NCI-H187 (cell line): ENCODE data around the gene CHD5.

ENCODE experiments used
- DNase-seq, 2 experiments: peaks; one replicate each; lab custom pipeline; 2025; lab: John Stamatoyannopoulos, UW

Gene CHD5

DNA sequence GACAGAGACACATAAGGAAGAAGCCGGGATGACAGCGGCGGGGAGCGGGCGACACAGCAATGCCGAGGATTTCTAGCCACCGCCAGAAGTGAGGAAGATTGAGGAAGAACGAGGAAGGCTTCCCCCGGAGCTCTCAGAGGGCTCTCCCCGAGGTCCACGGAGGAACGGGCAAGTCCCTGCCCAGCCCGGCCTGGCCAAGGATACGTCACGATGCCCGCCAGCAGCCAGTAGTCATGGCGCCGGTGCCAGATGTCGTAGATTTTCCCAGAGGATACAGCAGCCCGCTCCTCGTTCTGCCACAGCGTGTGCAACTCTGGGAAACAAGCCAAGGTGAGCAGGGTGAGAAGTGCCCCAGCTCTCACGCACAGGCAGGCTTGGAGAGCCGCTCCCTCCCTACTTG, 68.5 kb downstream of the CHD5 start:
- DNase-seq = peak; percentile 21 to 77

DNA sequence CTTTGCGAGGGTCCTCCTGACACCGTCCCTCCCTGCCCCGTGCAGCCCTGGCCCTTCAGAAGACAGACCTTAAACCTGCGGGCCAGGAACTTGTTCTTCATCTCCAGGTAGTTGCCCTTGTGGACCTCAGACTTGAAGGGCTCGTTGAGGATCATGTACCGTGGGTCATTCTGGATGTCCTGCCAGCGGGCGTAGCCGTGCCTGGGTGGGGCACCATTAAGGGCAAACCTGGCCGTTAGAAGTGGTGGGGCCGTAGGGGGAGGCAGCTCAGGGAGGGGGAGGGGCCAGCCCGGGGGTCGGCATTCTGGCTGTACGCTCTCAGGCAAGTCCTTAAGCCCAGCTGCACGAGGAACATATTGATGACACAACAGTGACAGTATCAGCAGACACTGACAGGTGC, 69.8 kb downstream of the CHD5 start:
- DNase-seq = no peak

DNA sequence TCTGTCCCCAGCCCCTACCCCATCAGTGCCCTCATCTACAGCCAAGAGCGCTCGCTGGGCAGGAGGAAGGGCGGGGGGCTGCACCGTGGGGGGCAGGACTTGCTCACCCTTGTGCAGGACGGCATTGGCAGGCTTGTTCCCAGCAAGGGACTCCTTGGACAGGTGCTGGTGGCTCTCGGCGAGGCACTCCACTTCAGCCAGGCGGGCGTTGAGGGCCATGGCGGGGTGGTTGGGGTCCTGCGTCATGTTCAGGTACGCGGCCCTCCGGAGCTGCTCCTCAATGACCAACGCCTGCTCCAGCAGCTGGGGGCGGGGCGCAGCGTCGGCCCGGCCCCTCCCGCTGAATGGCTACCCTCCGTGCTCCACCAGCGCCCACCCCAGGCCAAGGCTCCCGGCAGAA, 70.4 kb downstream of the CHD5 start:
- DNase-seq = no peak

DNA sequence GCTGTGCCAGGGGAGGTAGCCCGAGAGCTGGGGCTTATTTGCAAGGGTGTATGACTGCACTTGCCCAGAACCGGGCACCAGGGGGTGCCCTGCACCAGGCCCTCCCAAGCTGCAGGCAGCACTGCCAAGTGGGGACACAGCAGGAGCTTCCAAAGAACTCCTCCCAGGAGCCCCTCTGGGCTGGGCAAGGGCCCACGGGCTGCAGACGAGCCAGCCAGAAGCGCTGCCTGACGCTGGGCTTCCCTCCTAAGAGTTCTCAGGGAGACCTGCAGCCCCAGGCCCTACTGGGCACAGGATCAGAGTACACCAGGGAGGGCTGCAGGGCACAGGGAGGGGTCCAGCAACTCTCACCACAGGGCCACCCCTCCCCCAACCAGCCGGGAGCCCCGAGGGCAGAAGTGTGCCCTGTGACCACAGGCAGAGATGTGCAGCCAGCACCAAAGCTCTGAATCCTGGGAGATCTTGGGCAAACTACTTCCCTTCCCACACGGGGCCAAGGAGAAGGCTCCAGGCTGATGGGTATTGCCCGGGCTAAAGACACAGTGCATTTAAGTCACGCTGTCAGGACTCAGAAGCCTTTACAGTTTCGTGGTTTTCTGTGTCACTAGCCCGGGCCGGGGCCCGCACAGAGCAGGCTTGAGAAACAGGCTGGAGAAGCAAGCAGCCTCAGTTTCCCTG, 71.0 kb downstream of the CHD5 start:
- peak; percentile 10 to 27 for DNase-seq

DNA sequence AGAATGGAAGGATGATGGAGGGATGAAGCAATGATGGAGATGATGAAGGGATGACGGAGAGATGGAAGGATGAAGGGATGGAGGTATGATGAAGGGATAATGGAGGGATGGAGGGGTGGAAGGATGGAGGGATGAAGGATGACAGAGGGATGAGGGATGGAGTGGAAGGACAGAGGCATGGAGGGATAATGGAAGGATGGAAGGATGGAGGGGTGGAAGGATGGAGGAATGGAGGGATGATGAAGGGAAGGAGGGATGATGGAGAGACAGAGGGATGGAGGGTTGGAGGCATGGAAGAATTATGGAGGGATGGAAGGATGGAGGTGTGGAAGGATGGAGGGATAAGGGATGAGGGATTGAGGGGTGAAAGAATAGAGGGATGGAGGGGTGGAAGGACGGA, 71.6 kb downstream of the CHD5 start:
- DNase-seq = no peak

DNA sequence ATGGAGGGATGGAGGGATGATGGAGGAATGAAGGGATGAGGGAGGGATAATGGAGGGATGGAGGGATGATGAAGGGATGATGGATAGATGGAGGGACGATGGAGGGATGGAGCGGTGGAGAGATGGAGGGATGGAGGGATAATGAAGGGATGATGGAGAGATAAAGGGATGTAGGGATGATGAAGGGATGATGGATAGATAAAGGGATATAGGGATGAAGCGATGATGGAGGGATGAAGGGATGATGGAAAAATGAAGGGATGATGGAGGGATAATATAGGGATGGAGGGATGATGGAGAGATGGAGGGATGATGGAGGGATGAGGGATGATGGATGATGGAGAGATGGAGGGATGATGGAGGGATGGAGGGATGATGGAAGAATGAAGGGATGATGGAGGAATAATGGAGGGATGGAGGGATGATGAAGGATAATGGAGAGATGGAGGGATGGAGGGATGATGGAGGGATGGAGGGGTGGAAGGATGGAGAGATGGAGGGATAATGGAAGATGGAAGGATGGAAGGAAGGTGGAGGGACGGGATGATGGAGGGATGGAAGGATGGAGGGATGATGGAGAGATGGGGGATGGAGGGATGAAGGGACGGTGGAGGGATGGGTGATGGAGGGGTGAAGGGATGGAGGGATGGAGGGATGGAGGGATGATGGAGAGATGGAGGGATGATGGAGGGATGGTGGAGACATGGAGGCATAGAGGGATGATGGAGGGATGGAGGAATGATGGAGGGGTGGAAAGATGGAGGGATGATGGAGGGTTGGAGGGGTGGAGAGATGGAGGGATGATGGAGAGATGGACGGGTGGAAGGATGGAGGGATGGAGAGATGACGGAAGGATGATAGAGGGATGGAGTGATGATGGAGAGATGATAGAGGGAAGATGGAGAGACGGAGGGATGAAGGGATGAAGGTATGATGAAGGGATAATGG, 72.4 kb downstream of the CHD5 start:
- no peak for DNase-seq

DNA sequence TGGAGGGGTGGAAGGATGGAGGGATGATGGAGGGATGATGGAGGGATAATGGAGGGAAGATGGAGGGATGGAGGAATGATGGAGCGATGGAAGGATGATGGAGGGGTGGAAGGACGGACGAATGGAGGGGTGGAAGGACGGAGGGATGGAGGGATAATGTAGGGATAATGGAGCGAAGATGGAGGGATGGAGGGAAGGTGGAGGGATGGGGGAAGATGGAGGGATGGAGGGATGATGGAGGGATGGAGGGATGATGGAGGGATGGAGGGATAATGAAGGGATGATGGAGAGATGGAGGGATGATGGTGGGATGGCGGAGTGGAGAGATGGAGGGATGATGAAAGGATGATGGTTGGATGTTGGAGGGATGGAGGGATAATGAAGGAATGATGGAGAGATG, 73.1 kb downstream of the CHD5 start:
- DNase-seq = no peak

DNA sequence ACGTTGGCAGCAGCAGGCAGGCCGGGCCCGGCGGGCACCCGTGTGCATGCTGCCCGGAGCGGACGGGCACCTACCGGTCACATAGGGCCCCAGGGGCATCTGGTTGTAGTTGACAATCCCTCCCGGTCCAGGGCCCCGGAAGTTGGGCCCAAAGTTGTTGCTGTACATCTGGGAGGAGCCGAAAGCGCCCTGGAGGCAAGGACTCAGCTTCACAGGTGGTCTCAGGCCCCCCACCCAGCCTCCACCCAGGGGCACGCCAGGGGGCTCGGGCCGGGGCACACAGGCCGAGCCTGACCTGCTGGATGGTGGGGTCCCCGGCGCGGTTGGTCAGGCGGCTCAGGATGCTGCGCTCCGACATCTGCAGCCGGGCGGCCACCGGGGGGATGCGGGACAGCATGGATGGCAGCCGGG, 73.8 kb downstream of the CHD5 start:
- DNase-seq = no peak

DNA sequence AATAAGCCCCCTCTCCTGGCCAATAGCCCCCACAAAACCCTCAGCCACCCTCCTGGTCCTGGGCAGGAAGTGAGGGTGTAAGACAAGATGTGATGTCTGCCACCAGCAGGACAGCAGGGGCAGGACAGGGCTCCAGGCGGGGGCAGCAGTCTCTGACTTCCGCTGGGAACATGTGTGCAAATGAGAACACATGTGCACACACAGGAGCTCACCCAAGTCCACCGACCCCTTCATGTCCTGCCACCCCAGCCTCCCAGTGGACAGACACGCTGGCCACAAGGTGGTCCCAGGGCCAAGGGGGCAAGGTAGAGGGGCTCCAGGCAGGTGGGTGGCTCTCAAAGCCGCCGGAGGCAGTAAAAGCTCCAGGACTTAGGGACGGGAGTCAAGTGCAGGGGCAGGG, 74.4 kb downstream of the CHD5 start:
- DNase-seq = no peak

DNA sequence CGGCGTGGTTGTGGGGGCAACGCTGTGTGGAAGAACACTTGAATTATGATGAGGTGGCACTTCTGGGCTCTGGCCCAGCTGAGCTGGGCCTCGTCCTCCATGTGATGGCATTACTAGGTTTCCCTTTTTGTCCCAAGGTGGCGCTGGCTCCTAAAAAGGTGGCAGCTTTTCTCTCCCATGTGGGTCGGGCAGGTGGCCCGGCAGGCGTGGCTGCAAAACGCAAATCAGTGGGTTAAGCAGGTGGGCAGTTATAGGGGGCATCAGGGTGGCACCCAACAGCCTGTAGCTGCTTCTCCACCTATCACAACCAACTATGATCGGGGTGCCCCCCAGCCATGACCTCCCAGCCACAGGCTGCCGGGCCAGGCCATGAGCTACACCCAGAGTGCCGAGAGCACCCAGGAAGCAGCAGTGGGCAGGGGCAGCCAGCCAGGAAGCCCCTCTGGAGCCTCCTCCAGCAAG, 74.9 kb downstream of the CHD5 start:
- DNase-seq = no peak

DNA sequence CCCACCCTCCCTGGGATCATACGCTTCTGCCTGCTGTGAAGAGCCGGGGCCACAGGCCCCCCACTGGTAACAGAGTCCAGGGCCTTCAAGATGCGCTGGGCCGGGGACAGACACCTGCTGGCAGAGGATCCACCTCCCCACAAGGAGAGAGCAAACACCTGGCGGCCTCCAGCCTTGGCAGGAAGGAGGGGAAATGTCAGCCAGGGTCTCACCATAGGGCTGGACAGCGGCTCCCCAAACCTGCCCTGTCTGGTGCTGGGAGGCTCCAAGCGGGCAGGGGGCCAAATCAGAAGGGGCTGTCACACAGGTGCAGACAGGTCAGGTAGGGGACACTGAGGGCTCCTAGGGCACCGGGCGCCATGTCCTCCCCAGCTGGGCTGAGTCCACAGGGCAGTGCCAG, 75.5 kb downstream of the CHD5 start:
- no peak for DNase-seq

DNA sequence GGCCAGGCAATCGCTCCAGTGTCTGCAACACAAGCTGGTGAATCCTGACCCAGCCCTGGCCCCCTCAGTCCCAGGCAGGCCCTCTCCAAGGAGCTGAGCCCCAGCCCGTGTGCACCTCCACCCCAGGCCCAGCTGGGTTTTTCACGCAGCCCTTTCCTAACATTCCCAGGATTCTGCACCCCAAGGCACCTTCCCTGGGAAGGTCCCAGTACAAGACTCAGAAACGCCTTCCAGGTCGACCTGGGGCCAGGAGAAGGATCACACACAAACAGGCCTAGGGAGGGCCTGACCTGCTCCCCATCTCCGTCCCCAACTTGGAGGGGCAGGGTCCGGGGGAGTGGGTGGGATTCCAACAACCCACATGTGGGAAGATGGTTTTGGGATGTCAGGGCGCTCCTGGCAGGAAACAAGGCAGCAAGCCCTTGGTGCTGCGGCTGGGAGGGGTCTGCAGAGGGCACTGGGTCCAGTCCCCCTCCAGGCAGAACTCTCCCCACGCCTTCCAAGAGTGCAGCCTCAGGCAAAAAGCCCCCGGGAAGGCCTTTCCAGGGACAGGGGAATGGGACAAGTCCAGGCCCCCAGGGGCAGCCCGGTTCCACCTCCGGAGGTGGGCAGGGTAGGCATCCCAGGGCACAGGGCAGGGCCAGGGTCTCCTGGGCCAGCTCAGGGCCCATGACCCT, 76.1 kb downstream of the CHD5 start:
- no peak for DNase-seq

DNA sequence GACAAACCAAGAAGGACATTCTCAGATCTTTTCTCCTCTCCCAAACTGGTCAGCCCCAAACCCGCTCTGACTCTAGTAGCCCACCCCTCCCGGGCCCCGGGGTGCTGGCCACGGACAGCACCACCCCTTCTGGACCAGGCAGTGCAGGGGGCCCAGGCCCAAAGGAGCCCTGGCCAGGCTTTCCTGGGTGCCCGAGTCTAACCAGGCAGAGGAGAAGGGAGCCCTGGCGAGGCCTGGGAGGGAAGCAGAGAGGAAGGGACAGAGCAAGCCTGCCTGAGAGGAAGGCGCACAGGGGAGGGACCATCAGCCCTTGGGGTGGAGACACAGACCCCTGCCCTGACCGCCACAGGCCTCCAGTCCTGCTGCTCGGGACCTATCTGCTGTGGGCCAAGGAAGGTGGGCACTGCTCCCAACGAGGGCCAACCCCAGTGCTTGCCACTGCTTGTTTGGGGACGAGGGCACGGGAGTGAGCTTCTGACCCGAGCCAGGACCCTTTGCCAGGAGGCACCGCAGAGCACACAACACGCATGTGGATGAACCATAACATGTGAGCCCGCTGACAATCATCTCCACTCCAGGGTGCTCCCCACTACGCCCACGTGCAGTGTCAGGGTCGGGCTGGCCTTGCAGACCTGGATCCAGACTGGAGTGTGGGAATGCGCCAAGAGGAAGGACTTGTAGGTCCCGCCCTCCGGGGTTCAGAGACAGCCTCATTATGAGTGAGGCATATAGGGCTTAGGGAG, 76.8 kb downstream of the CHD5 start:
- no peak for DNase-seq

DNA sequence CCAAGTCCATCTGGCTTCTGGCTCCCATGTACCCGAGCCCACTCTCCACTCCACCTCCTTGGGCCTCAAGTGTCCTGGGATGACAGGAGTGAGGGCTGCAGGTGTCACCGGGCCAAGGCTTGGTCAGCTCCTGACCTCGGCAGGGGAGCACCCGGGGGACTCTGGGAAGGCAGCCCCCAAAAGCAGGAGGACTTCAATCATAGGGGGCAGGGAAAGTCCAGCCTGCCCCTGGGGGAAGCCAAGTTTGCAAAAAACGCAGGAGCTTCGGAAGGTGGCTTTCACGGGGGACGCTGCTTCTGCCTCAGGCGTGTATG, 77.6 kb downstream of the CHD5 start:
- no peak for DNase-seq

DNA sequence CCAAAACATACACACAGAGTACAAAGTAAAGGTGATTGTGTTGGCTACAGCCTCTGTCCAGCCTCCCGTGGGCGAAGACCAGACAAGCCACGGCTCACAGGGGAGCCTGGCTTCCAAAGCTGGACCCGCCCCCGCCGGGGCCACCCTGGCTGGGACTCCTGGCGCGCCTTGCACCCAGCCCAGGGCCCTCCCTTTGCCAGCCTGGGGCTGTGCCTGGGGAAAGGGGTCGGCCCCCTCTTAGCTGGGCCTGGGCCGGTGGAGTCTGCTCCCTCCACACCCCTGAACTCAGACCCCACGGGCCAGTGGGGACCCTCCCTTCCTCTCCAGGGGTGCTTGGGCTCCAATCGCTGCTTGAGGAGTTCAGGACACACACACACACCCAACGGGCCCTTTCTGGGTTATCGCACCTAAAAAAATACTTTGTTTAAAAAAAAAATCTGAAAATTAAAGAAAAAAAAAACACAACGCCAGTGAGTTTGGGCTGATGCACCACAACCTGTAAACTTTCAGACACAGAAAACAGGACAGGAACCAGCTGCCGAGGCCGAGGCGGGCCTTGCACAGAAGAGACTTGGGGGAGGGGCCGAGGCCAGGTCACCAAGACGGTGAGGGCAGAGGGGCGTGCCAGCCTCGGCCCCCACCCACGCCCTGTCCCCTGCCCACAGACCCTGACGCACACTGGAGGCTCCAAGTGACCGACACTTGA, 78.1 kb downstream of the CHD5 start:
- DNase-seq = no peak

DNA sequence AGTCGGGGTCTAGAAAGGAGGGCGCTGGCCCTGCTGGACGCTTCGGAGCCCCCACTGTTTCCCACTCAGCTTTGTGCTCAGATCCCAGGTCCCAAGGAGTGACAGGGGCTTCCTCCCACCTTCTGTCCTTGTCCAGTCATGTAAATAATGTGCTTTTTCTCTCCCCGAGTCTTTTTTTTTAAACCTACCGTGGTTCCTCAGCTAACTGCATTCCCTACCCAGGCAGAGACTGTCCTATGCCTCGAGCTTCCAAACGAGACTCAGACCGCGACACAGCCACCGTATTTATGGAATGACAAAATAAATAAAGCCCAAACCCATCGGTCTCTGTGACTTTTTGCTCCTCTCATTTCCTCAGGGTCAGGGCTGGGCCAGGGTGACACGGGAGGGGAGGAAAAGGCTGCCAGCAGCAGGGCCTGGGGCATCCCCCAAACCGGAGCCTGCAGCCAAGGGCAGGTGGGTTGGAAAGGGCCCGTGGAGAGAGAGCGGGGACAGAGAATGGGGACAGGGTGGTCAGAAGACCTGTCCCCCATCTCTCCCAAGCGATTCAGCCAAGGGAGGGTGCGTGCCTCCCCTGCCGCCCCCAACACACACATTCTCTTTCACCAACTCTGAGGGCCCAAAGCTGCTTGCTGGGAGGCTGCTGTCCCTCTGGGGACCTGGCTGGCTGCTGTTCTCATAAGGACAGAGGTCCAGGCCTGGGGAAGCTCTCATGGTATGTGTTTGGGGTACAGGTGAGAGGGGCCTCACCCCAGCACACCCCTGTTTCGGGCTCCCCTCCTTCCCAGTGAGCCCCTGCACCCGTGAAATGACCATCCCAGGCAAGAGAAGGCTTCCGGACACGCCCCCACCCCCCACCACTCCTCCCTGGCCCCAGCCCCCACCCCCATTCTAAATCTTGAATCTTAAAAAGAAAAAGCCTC, 79.0 kb downstream of the CHD5 start:
- DNase-seq = no peak

DNA sequence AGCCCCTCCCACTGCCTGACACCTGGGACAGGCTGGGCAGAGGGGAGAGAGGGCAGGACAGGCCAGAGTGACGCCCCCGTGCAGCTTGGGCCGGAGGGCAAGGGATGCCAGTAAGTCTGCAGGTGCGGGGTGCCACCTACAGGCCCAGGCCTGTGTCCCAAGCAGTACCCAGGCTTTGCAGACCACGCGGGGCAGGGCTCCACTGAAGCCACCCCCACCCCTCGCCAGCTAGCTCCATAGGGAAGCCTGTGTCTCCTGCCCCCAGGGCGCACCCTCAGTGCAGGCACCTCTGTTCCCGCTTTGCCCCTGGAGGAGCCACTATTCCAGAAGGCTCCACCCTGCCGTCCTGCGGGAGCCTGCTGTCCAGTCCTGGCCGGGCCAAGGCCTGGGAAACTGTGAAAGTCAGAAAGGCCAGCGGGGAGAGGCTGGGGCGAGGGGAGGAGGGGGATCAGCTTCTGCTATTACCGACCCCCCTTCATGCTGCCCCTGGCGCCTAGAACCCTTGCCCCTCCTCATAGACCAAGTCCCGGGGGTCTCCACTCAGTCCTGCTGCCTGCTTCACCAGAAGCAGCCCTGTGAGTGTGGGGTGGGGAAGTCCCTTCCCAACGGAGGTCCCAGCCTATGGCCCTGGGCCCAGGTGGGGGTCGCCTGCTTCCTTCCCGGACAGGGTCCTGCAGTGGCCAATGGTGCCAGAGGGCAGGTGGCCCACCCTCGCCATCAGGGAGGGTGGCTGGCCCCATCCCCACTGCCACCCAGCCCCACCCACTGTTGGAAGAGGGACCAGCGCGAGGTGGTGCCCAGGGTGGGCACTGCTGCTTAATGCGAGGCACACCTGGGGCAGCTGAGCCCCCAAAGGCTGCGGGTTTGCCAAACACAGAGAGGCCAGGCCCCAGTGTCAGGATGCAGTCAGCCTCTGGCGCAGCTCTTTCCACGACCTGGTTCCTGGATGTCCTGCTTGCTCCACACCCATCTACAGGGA, 80.0 kb downstream of the CHD5 start:
- DNase-seq = no peak

DNA sequence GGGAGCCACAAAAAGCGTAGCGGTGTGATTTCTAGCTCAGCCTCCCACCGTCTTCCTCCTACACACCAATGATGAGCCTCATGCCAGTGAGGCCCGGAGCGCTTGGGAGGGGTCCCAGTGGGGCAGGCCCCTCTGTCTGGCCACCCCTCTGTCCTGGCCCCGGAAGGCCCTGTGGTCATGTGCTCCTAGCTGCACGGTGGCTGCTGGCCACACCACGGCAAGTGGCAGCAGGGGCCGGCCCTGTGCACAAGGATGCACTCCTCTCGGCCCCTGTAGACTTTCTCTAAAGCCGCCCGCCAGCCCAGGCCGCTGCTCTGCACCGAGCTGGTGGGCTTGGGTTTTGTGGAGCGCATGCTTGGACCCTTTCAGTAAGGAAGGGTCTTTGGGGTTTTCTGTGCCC, 80.8 kb downstream of the CHD5 start:
- DNase-seq = no peak
